PFSK-1 (cell line): ENCODE data around the gene CASP9.

Experiments used
- FOXP2 ChIP-seq: optimal IDR thresholded peaks from 2 replicates; pipeline ENCODE3; 2011; ENCODE audit warnings: borderline replicate concordance, control low read depth, inconsistent platforms; ENCODE audit not compliant: insufficient read depth; ENCODE audit errors: extremely low read length, extremely low read depth
- POLR2AphosphoS5 ChIP-seq: IDR thresholded peaks from 2 replicates; pipeline ENCODE4 v1.6.1; 2012; ENCODE audit warnings: low read depth, mild to moderate bottlenecking, control low read depth, low read length, moderate library complexity
- REST ChIP-seq, 2 experiments: IDR thresholded peaks; 2 replicates each; pipeline versions ENCODE4 v1.6.1 to v1.8.0; 2011 to 2012; ENCODE audit warnings: low read depth in 2 of 2, low read length in 2 of 2, control low read depth in 1 of 2, inconsistent platforms in 1 of 2, mild to moderate bottlenecking in 1 of 2, moderate library complexity in 1 of 2; ENCODE audit not compliant: insufficient read depth in 1 of 2
- SIN3A ChIP-seq: IDR thresholded peaks from 2 replicates; pipeline ENCODE4 v1.6.1; 2012; ENCODE audit warnings: mild to moderate bottlenecking, low read length, moderate library complexity, borderline replicate concordance; ENCODE audit not compliant: insufficient read depth
- TAF1 ChIP-seq: IDR thresholded peaks from 2 replicates; pipeline ENCODE4 v1.6.1; 2012; ENCODE audit warnings: low read length, control low read depth, borderline replicate concordance; ENCODE audit not compliant: insufficient read depth

The CASP9 gene

GRCh38 chr1:15492596-15492995 lies 31.4 kb downstream of the CASP9 start:
- TF ChIP-seq SIN3A (no peak), TAF1 (no peak), POLR2AphosphoS5 (no peak), FOXP2 (no peak), REST (IDR thresholded peaks at IDR 0.05; ENCODE audit: insufficient read depth in 1 of 2, low read depth in 2 of 2, low read length in 2 of 2) (no peak)

GRCh38 chr1:15489052-15489736 lies 34.8 kb downstream of the CASP9 start:
- no peak for TF ChIP-seq POLR2AphosphoS5
- TF ChIP-seq TAF1, result no peak
- TF ChIP-seq REST (IDR thresholded peaks at IDR 0.05; ENCODE audit: insufficient read depth in 1 of 2, low read depth in 2 of 2, low read length in 2 of 2), result no peak
- TF ChIP-seq FOXP2, result no peak
- TF ChIP-seq SIN3A, result no peak

- TF ChIP-seq FOXP2 (no peak), REST (IDR thresholded peaks at IDR 0.05; ENCODE audit: insufficient read depth in 1 of 2, low read depth in 2 of 2, low read length in 2 of 2) (no peak), SIN3A (no peak), POLR2AphosphoS5 (no peak), TAF1 (no peak)
Measured at GRCh38 chr1:15488371-15488770, 35.6 kb downstream of the CASP9 start.

- TF ChIP-seq REST (IDR thresholded peaks at IDR 0.05; ENCODE audit: insufficient read depth in 1 of 2, low read depth in 2 of 2, low read length in 2 of 2) (no peak), TAF1 (no peak), SIN3A (no peak)
Measured at GRCh38 chr1:15485636-15486035, 38.4 kb downstream of the CASP9 start.

- TF ChIP-seq TAF1 (no peak), SIN3A (no peak), FOXP2 (no peak), REST (IDR thresholded peaks at IDR 0.05; ENCODE audit: insufficient read depth in 1 of 2, low read depth in 2 of 2, low read length in 2 of 2) (no peak)
Measured at GRCh38 chr1:15483971-15484370, 40.0 kb downstream of the CASP9 start.
